HL-60 (cell line): ENCODE results near the gene PCDHAC2.

Experiments used
- DNase-seq, 2 experiments: peaks; one replicate each; pipeline ENCODE4 v3.0.0-alpha.2; 2010 to 2020; ENCODE audit warnings: low read depth in 1 of 2, low spot score in 1 of 2
- H3K27ac ChIP-seq: fragments of 250-450 bp; sonication (Bioruptor Pico); replicated peaks from 2 replicates; pipeline ENCODE4 v1.5.1; 2020; ENCODE audit warnings: mild to moderate bottlenecking, moderate library complexity
- H3K27me3 ChIP-seq: fragments of 250-450 bp; sonication (Bioruptor Pico); 2 replicates; pipeline ENCODE4 v1.5.1; 2021; ENCODE audit warnings: mild to moderate bottlenecking, moderate library complexity; ENCODE audit not compliant: insufficient read depth, poor library complexity, severe bottlenecking
- H3K4me3 ChIP-seq: replicated peaks from 2 replicates; pipeline ENCODE4 v1.5.1; 2011; ENCODE audit warnings: mild to moderate bottlenecking, control low read depth, low read length; ENCODE audit not compliant: insufficient read depth
- CTCF ChIP-seq: IDR thresholded peaks from one replicate; pipeline ENCODE4 v1.5.1; 2011; ENCODE audit warnings: low read length, control low read depth, inconsistent platforms; ENCODE audit not compliant: insufficient read depth
- GABPA ChIP-seq: IDR thresholded peaks from 2 replicates; pipeline ENCODE4 v1.6.1; 2012; ENCODE audit warnings: low read depth
- POLR2AphosphoS5 ChIP-seq: IDR thresholded peaks from 2 replicates; pipeline ENCODE4 v1.6.1; 2012; ENCODE audit warnings: low read depth
- REST ChIP-seq: IDR thresholded peaks from 2 replicates; pipeline ENCODE4 v1.6.1; 2012; ENCODE audit warnings: low read depth; ENCODE audit not compliant: insufficient replicate concordance
- SPI1 ChIP-seq: IDR thresholded peaks from 2 replicates; pipeline ENCODE4 v1.6.1; 2012; ENCODE audit warnings: low read depth, mild to moderate bottlenecking, borderline replicate concordance

The PCDHAC2 gene

GRCh38 chr5:141003031-141003430 is 36.8 kb downstream of the PCDHAC2 start:
- no peak for TF ChIP-seq REST
- TF ChIP-seq POLR2AphosphoS5 = no peak
- no peak for TF ChIP-seq CTCF
- no peak for TF ChIP-seq SPI1
- TF ChIP-seq GABPA = no peak
- H3K4me3 ChIP-seq = no peak overlapping the region
- H3K27ac ChIP-seq = no peak overlapping the region
- H3K27me3 ChIP-seq = peaks cover 11% of the 10 kb centered on the region
- DNase-seq = no peak

GRCh38 chr5:141003791-141004611 is 37.7 kb downstream of the PCDHAC2 start:
- no peak overlapping the region for H3K4me3 ChIP-seq
- peaks cover 11% of the 10 kb centered on the region for H3K27me3 ChIP-seq
- no peak for DNase-seq
- TF ChIP-seq GABPA (no peak), REST (no peak), POLR2AphosphoS5 (no peak), CTCF (no peak), SPI1 (no peak)
- H3K27ac ChIP-seq = no peak overlapping the region

GRCh38 chr5:141007791-141008190 is 41.5 kb downstream of the PCDHAC2 start:
- TF ChIP-seq POLR2AphosphoS5 = no peak
- no peak for TF ChIP-seq GABPA
- no peak for TF ChIP-seq REST
- no peak for TF ChIP-seq CTCF
- TF ChIP-seq SPI1 = no peak
- Histone ChIP-seq H3K27me3 (no peaks in the 10 kb centered on the region), H3K4me3 (no peak overlapping the region), H3K27ac (no peak overlapping the region)
- DNase-seq = no peak
